Endothelial cell of umbilical vein (primary cell): ENCODE measurements around the gene POLR3A. TPM values are rescaled to one million over a fixed set of nuclear protein-coding genes. Genes with fewer than 3 reads are reported as not detected.

Experiments used
- BruUV-seq: library from RNA; stranded (reverse); fragments of 400-500 nt; replicated peaks from 2 replicates; lab custom pipeline; 2021; lab: Mats Ljungman, UMichigan
- CTCF ChIA-PET: fragments of 300-600, 350-600 bp; sonication (Branson Sonifier 250); formaldehyde crosslinking; loops from one replicate; lab custom pipeline; 2021; ENCODE audit warnings: antibody characterized with exemption, inconsistent platforms; lab: Charles Lee
- POLR2A ChIA-PET: fragments of 300-600, 350-600 bp; sonication (Branson Sonifier 250); formaldehyde crosslinking; loops from one replicate; lab custom pipeline; 2021; ENCODE audit warnings: antibody characterized with exemption, inconsistent platforms; lab: Charles Lee
- DNase-seq: peaks from one replicate; pipeline ENCODE4 v3.0.0-alpha.2; 2011; ENCODE audit warnings: low read depth, low spot score
- FAIRE-seq: peaks from 2 replicates; lab custom pipeline; 2011; peaks lifted over from hg19 to GRCh38; lab: Jason Lieb, UNC
- H2AFZ ChIP-seq: 2 replicates; pipeline ENCODE4 v1.6.0; 2012; ENCODE audit warnings: low read depth, low read length, control low read depth, inconsistent platforms
- H3K27ac ChIP-seq: 2 replicates; pipeline ENCODE4 v1.5.1; 2011; ENCODE audit warnings: low read depth, mild to moderate bottlenecking, control low read depth, low read length, moderate library complexity; ENCODE audit not compliant: insufficient read depth
- H3K27me3 ChIP-seq, 2 experiments: 2 replicates each; pipeline versions ENCODE4 v1.6.0 to v1.6.1; 2011; ENCODE audit warnings: low read length in 2 of 2, mixed read lengths in 1 of 2; ENCODE audit not compliant: control insufficient read depth in 2 of 2, insufficient read depth in 2 of 2
- H3K36me3 ChIP-seq, 2 experiments: 2 replicates in 1 of 2; 3 replicates in 1 of 2; pipeline ENCODE4 v1.5.1; 2011; ENCODE audit warnings: low read length in 2 of 2, mild to moderate bottlenecking in 1 of 2, moderate library complexity in 1 of 2; ENCODE audit not compliant: control insufficient read depth in 2 of 2, insufficient read depth in 2 of 2; ENCODE audit errors: extremely low read depth in 1 of 2
- H3K4me1 ChIP-seq: 3 replicates; pipeline ENCODE4 v1.5.1; 2011; ENCODE audit warnings: mild to moderate bottlenecking, low read length; ENCODE audit not compliant: control insufficient read depth, insufficient read depth; ENCODE audit errors: extremely low read depth
- H3K4me2 ChIP-seq: 2 replicates; pipeline ENCODE4 v1.6.1; 2011; ENCODE audit warnings: low read length, control low read depth, mixed read lengths; ENCODE audit not compliant: insufficient read depth
- H3K4me3 ChIP-seq, 3 experiments: fragments of 200-600 bp in 1 of 3; sonication (generic), shearing (Covaris generic) in 1 of 3; replicated peaks in 1 of 3; 2 replicates each; pipeline ENCODE4 v1.5.1; 2011 to 2016; ENCODE audit warnings: control low read depth in 3 of 3, low read length in 3 of 3, mild to moderate bottlenecking in 2 of 3, inconsistent platforms in 1 of 3, low read depth in 1 of 3, moderate library complexity in 1 of 3; ENCODE audit not compliant: insufficient read depth in 1 of 3
- H3K79me2 ChIP-seq: 2 replicates; pipeline ENCODE4 v1.6.0; 2012; ENCODE audit warnings: low read length, inconsistent platforms; ENCODE audit not compliant: control insufficient read depth, insufficient read depth
- H3K9ac ChIP-seq: replicated peaks from 2 replicates; pipeline ENCODE3; 2011; ENCODE audit warnings: low read length, control low read depth; ENCODE audit not compliant: insufficient read depth; ENCODE audit errors: extremely low read depth
- H3K9me1 ChIP-seq: replicated peaks from 3 replicates; pipeline ENCODE4 v1.6.0; 2011; ENCODE audit warnings: mild to moderate bottlenecking, low read length; ENCODE audit not compliant: control insufficient read depth, insufficient read depth; ENCODE audit errors: extremely low read depth
- H3K9me3 ChIP-seq: replicated peaks from 2 replicates; pipeline ENCODE4 v1.5.1; 2012; ENCODE audit warnings: low read length, inconsistent platforms; ENCODE audit not compliant: control insufficient read depth, insufficient read depth
- H4K20me1 ChIP-seq: replicated peaks from 2 replicates; pipeline ENCODE3; 2011; ENCODE audit warnings: mild to moderate bottlenecking, low read length; ENCODE audit not compliant: control insufficient read depth, insufficient read depth; ENCODE audit errors: extremely low read depth
- CTCF ChIP-seq, 2 donors: IDR thresholded peaks; 1 replicate in 1 of 2; 2 replicates in 1 of 2; pipeline ENCODE4 v1.5.1; 2011; ENCODE audit warnings: low read length in 2 of 2, mild to moderate bottlenecking in 2 of 2, moderate library complexity in 2 of 2, control low read depth in 1 of 2, inconsistent platforms in 1 of 2, low read depth in 1 of 2; ENCODE audit not compliant: insufficient read depth in 1 of 2; ENCODE audit errors: extremely low read depth in 1 of 2
- EZH2 ChIP-seq: IDR thresholded peaks from 2 replicates; pipeline ENCODE4 v1.6.1; 2012; ENCODE audit warnings: borderline replicate concordance, low read depth, mild to moderate bottlenecking, moderate library complexity, low read length, inconsistent platforms; ENCODE audit not compliant: severe bottlenecking
- FOS ChIP-seq: IDR thresholded peaks from 2 replicates; pipeline ENCODE4 v1.6.1; 2011; ENCODE audit warnings: mild to moderate bottlenecking, low read length, moderate library complexity, borderline replicate concordance; ENCODE audit not compliant: insufficient read depth
- GATA2 ChIP-seq: IDR thresholded peaks from 2 replicates; pipeline ENCODE4 v1.7.0; 2011; ENCODE audit warnings: low read depth, mild to moderate bottlenecking, moderate library complexity, mixed read lengths, low read length; ENCODE audit not compliant: insufficient read length, insufficient read depth
- JUN ChIP-seq: IDR thresholded peaks from 2 replicates; pipeline ENCODE4 v1.6.1; 2011; ENCODE audit warnings: borderline replicate concordance, low read depth; ENCODE audit not compliant: insufficient read length, insufficient read depth
- MAX ChIP-seq: IDR thresholded peaks from 2 replicates; pipeline ENCODE4 v1.6.1; 2011; ENCODE audit not compliant: insufficient read depth, insufficient read length
- MYC ChIP-seq: IDR thresholded peaks from one replicate; pipeline ENCODE4 v1.6.1; 2011; ENCODE audit warnings: mild to moderate bottlenecking, low read depth, low read length
- POLR2A ChIP-seq: IDR thresholded peaks from 2 replicates; pipeline ENCODE4 v1.6.1; 2012; ENCODE audit warnings: low read depth, mild to moderate bottlenecking, control low read depth, low read length
- POLR2AphosphoS5 ChIP-seq: IDR thresholded peaks from 2 replicates; pipeline ENCODE4 v1.6.1; 2012; ENCODE audit warnings: low read depth, mild to moderate bottlenecking, control low read depth, low read length, moderate library complexity; ENCODE audit not compliant: insufficient read depth
- dilution Hi-C: fragments of 300-500 bp; cut with MboI; formaldehyde crosslinking; loops from one replicate; pipeline ENCODE4 v1.15.0; 2019; ENCODE audit warnings: low sequenced_read_pairs; ENCODE audit not compliant: extremely low pct_ligation_motif_present
- intact Hi-C: fragments of 100-400 bp; cut with micrococcal nuclease; formaldehyde crosslinking; loops from one replicate; pipeline ENCODE4 v1.10.0; 2022
- polyA plus RNA-seq, 4 experiments: library from polyadenylated mRNA; depleted of rRNA in 3 of 4; stranded (reverse) in 3 of 4; unstranded in 1 of 4; fragments of >200 nt; gene quantifications; 2 replicates each; pipeline versions ENCODE4 v1.2.1 to v1.2.3, GENCODE V29; 2011 to 2012; ENCODE audit warnings: missing spikeins in 1 of 4
- total RNA-seq: library from RNA; stranded (reverse); gene quantifications from 2 replicates; pipeline ENCODE4 v1.2.3, GENCODE V29; 2021

Gene POLR3A
- total and polyA plus RNA-seq, 2 donors (not counting 3 experiments of a cell fraction or from before 2014, with no cell fraction given) = 9.5 to 25.3 TPM

DNA sequence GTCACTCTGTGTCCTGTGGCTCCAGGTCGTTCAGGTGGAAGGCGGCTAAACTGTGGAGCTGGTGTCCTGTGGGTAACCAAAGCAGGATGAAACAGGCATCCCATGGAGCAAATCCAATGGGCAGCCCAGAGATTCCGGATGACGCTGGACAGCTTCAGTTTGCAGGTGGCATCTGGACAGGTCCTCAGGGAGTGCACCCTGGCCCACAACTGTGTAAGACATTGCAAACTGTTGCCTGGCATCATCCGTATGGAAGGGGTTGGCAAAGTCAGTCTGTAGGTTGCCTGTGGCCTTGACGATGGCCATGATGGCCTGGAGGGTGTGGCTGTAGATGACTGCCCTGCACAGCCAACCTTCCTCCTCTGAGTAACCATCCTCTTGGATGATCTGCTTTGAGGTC, 39.8 kb upstream of the POLR3A start:
- no peak overlapping the region for H3K27ac ChIP-seq
- no peak for DNase-seq

DNA sequence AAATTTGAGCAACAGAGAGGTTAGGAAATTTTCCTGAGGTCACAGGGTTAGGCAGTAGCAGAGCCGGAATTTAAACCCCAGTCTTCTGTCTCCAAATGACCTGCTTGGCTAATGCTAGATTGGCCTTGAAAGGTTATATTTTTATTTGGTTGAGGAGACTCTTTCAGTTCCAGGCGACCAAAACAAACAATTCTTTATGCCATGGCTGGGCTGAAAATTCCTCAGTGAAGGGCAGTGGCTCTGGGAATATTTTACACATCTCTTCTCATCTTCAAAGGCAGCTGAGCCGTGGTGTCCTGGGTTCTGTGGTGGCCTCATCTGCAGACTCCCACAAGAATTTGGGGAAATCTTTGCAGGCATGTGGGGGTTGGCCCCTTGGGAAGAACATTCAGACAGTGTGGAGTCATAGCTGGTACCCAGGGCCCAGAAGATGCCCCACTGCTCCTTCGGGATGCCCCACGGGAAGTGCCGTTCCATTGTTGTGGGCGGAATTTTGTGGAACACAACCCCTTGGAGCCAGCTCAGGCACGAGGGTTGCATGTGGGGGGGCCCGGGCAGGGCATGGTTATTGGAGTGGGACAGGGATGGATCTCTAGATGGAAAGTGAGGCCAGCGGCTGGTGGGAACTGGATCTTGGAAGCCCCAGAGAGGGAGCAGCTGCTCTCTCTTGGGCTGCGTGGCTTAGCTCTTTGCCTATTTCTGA, 37.6 kb upstream of the POLR3A start:
- DNase-seq (no peak), FAIRE-seq (no peak)
- Histone ChIP-seq H3K36me3 (no peaks in the 10 kb centered on the region), H3K4me1 (no peaks in the 10 kb centered on the region), H3K9me1 (no peaks in the 10 kb centered on the region), H3K4me3 (no peak overlapping the region), H3K4me2 (no peak overlapping the region), H3K9me3 (no peaks in the 10 kb centered on the region), H3K79me2 (no peaks in the 10 kb centered on the region), H2AFZ (no peak overlapping the region), H4K20me1 (no peaks in the 10 kb centered on the region), H3K27ac (no peak overlapping the region), H3K27me3 (no peaks in the 10 kb centered on the region), H3K9ac (no peak overlapping the region)
- BruUV-seq = no TSS peak
- CTCF ChIA-PET = no interaction called here
- POLR2A ChIA-PET = no interaction called here
- dilution Hi-C loops (no loop called here), intact Hi-C loops (no loop called here)
- no peak for TF ChIP-seq FOS
- TF ChIP-seq POLR2A = no peak
- no peak for TF ChIP-seq POLR2AphosphoS5
- TF ChIP-seq MYC = no peak
- no peak for TF ChIP-seq JUN
- no peak for TF ChIP-seq CTCF (IDR thresholded peaks at IDR 0.05; ENCODE audit: extremely low read depth in 1 of 2, insufficient read depth in 1 of 2, low read depth in 1 of 2, low read length in 2 of 2)
- no peak for TF ChIP-seq EZH2
- no peak for TF ChIP-seq GATA2
- no peak for TF ChIP-seq MAX

More for the DNA sequence above, 39.8 kb upstream of the POLR3A start:
- POLR2A ChIA-PET = no interaction called here
- no peaks in the 10 kb centered on the region for H3K79me2 ChIP-seq
- intact Hi-C loops = no loop called here
- H3K9ac ChIP-seq = no peak overlapping the region
- BruUV-seq = no TSS peak
- no peak overlapping the region for H3K4me2 ChIP-seq
- no peak overlapping the region for H3K4me3 ChIP-seq
- H4K20me1 ChIP-seq = no peaks in the 10 kb centered on the region
- no peak for TF ChIP-seq MAX
- no peak for TF ChIP-seq MYC
- TF ChIP-seq FOS = no peak
- TF ChIP-seq EZH2 = no peak
- no peak for TF ChIP-seq POLR2AphosphoS5
- no peak for TF ChIP-seq JUN
- TF ChIP-seq POLR2A = no peak
- TF ChIP-seq GATA2 = no peak
- H3K27me3 ChIP-seq = no peaks in the 10 kb centered on the region
- H3K9me1 ChIP-seq = no peaks in the 10 kb centered on the region
- CTCF ChIA-PET = no interaction called here
- no peaks in the 10 kb centered on the region for H3K9me3 ChIP-seq
- no peaks in the 10 kb centered on the region for H3K4me1 ChIP-seq
- dilution Hi-C loops = no loop called here
- FAIRE-seq = no peak
- no peak overlapping the region for H2AFZ ChIP-seq
- no peaks in the 10 kb centered on the region for H3K36me3 ChIP-seq
